Erythroblast (primary cell): ENCODE data around the gene NEDD4L.

Experiments
- DNase-seq, 2 experiments: peaks; one replicate each; lab custom pipeline; 2025; lab: John Stamatoyannopoulos, UW
- GATA1 ChIP-seq: IDR thresholded peaks from 2 replicates; pipeline ENCODE4 v1.6.1; 2011; ENCODE audit warnings: low read depth, mild to moderate bottlenecking, control low read depth, low read length, moderate library complexity
- POLR2A ChIP-seq: IDR thresholded peaks from 2 replicates; pipeline ENCODE4 v1.6.1; 2011; ENCODE audit warnings: mild to moderate bottlenecking, low read length

Gene NEDD4L

DNA sequence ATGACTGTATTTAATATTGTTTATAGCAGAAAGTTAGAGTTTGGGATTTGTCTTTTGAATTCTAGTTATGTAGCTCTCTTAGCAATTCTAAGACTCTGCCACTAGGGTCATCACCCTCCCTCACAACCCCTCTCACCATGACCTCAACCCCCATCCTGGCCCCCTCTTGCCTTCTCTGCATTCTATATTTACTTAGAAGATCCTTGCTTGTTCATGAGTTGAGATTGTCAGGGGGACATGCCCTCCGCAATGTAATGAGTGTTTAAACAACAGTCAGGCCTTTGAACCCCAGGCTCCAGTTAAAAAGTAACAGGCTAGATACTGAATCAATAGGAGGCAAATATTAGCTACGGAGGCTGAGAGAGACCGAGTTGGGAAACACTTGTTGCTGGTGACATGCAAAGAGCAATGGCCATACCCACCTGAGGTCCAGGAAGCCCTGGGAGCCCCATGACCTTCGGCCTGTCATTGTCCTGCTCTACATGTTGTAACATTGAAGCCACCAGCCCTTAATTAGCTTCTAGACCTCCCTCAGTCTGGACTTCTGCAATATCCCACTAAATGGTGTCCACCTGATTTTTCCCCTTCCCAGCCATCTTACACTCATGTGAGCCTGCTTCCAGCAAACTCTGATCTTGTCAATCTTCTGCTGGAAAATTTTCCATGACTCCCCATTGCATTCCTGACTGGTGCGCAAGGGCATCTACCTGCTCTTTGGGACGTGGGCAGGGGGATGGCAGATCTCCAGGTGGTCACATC, 363.8 kb downstream of the NEDD4L start:
- TF ChIP-seq GATA1 (no peak), POLR2A (no peak)
- no peak for DNase-seq

GRCh38 chr18:58408665-58409064, 364.6 kb downstream of the NEDD4L start:
- no peak for DNase-seq
- TF ChIP-seq GATA1 (no peak), POLR2A (no peak)

GRCh38 chr18:58409802-58410445, 365.9 kb downstream of the NEDD4L start:
- DNase-seq = no peak
- TF ChIP-seq POLR2A (no peak), GATA1 (no peak)

DNA sequence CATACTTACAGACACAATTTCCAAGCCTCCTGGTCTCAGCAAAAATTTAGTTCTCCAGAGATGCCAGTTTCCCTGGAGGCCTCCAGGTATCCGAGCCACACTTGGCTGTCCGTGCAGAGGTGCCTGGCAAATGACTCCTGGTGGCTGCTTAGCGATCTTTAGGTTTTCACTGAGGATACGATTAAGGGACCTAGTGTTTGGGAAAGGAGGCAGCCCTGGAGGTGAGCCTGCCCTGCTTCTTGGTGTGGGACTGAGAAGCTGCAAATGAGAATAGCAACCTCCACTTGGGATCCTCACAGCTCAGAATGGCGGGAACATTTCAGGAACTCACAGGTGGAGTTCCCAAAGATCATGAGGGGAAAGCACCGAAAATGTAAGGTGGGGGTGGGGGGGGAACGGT, 367.3 kb downstream of the NEDD4L start:
- no peak for DNase-seq
- no peak for TF ChIP-seq POLR2A
- TF ChIP-seq GATA1 = no peak

GRCh38 chr18:58412844-58413666, 369.0 kb downstream of the NEDD4L start:
- DNase-seq = no peak
- TF ChIP-seq POLR2A (no peak), GATA1 (no peak)

- no peak for DNase-seq
- TF ChIP-seq POLR2A (no peak), GATA1 (no peak)
These were observed 369.9 kb downstream of the NEDD4L start for GRCh38 chr18:58413667-58414628.

GRCh38 chr18:58416014-58416703, 372.1 kb downstream of the NEDD4L start:
- TF ChIP-seq GATA1 = no peak
- TF ChIP-seq POLR2A = no peak
- DNase-seq = no peak

- no peak for TF ChIP-seq POLR2A
- TF ChIP-seq GATA1 = no peak
- no peak for DNase-seq
These were observed 373.0 kb downstream of the NEDD4L start for GRCh38 chr18:58416704-58417683.

- no peak for DNase-seq
- TF ChIP-seq GATA1 = no peak
- TF ChIP-seq POLR2A = no peak
These were observed 373.7 kb downstream of the NEDD4L start for GRCh38 chr18:58417752-58418151.

GRCh38 chr18:58418361-58418760, 374.3 kb downstream of the NEDD4L start:
- TF ChIP-seq POLR2A = no peak
- DNase-seq = no peak

GRCh38 chr18:58419587-58420199, 375.7 kb downstream of the NEDD4L start:
- no peak for DNase-seq
- TF ChIP-seq POLR2A (no peak), GATA1 (no peak)
